CD4-positive, alpha-beta memory T cell (primary cell): ENCODE results near the gene TCEAL5. TPM values are rescaled to one million over a fixed set of nuclear protein-coding genes. Genes with fewer than 3 reads are reported as not detected.
"Not testable (repeated sequence)": the region's sequence is repeated elsewhere in the genome, so short reads cannot be mapped to it uniquely, and the experiment has no call there.

ENCODE experiments used
- CTCF ChIA-PET: fragments of 350-600 bp; sonication (Branson Sonifier 250); formaldehyde crosslinking; loops from one replicate; lab custom pipeline; 2021; ENCODE audit warnings: inconsistent platforms; ENCODE audit not compliant: partially characterized antibody; lab: Charles Lee
- POLR2A ChIA-PET: fragments of 350-600 bp; sonication (Branson Sonifier 250); formaldehyde crosslinking; loops from one replicate; lab custom pipeline; 2021; ENCODE audit not compliant: partially characterized antibody; lab: Charles Lee
- DNase-seq, 5 donors: peaks; one replicate each; pipeline versions ENCODE4 v3.0.0 to v3.0.0-alpha.2; 2020 to 2022; ENCODE audit warnings: mixed read lengths in 1 of 5
- H3K27ac ChIP-seq: one replicate; pipeline ENCODE4 v1.7.0; 2013; ENCODE audit warnings: low read depth, low read length
- H3K27me3 ChIP-seq: 2 replicates; pipeline ENCODE4 v1.7.0; 2013; ENCODE audit warnings: mild to moderate bottlenecking, low read length, moderate library complexity; ENCODE audit not compliant: insufficient read depth
- H3K36me3 ChIP-seq: 2 replicates; pipeline ENCODE4 v1.7.0; 2013; ENCODE audit warnings: mild to moderate bottlenecking, low read length, moderate library complexity; ENCODE audit not compliant: insufficient read depth
- H3K4me1 ChIP-seq: 2 replicates; pipeline ENCODE4 v1.7.0; 2013; ENCODE audit warnings: mild to moderate bottlenecking, low read length, moderate library complexity; ENCODE audit not compliant: insufficient read depth
- H3K4me3 ChIP-seq, 2 donors: one replicate each; pipeline ENCODE4 v1.7.0; 2013; ENCODE audit warnings: low read length in 2 of 2, mild to moderate bottlenecking in 1 of 2
- H3K9me3 ChIP-seq, 2 donors: one replicate each; pipeline ENCODE4 v1.7.0; 2013; ENCODE audit warnings: low read length in 2 of 2, control low read depth in 1 of 2; ENCODE audit not compliant: control insufficient read depth in 1 of 2
- H3K27ac Mint-ChIP-seq, 7 donors: one replicate each; pipeline ENCODE4 v1.8.0; 2020 to 2021; ENCODE audit warnings: mixed read lengths in 7 of 7, mild to moderate bottlenecking in 6 of 7, inconsistent platforms in 3 of 7, moderate library complexity in 3 of 7
- H3K27me3 Mint-ChIP-seq, 2 donors: one replicate each; pipeline ENCODE4 v1.8.0; 2020 to 2021; ENCODE audit warnings: mixed read lengths in 2 of 2
- H3K36me3 Mint-ChIP-seq, 2 donors: one replicate each; pipeline ENCODE4 v1.8.0; 2020 to 2021; ENCODE audit warnings: mixed read lengths in 2 of 2, inconsistent platforms in 1 of 2, mild to moderate bottlenecking in 1 of 2
- H3K4me1 Mint-ChIP-seq, 4 donors: one replicate each; pipeline ENCODE4 v1.8.0; 2020 to 2021; ENCODE audit warnings: mixed read lengths in 4 of 4, mild to moderate bottlenecking in 1 of 4
- H3K4me3 Mint-ChIP-seq, 8 donors: one replicate each; pipeline ENCODE4 v1.8.0; 2020 to 2021; ENCODE audit warnings: mixed read lengths in 8 of 8, mild to moderate bottlenecking in 7 of 8, moderate library complexity in 6 of 8, inconsistent platforms in 3 of 8
- H3K9me3 Mint-ChIP-seq, 8 donors: one replicate each; pipeline ENCODE4 v1.8.0; 2020 to 2021; ENCODE audit warnings: mixed read lengths in 8 of 8, mild to moderate bottlenecking in 5 of 8, inconsistent platforms in 3 of 8, moderate library complexity in 1 of 8
- intact Hi-C: fragments of 100-400 bp; cut with micrococcal nuclease; formaldehyde crosslinking; loops from one replicate; pipeline ENCODE4 v1.15.1; 2023
- polyA plus RNA-seq, 2 donors: library from polyadenylated mRNA; unstranded; fragments of 300-500 nt; fragmentation: Illumina TruSeq; gene quantifications; one replicate each; pipeline ENCODE4 v1.2.3, GENCODE V29; 2021
- total RNA-seq, 2 experiments: library from RNA; stranded (reverse); gene quantifications; one replicate each; pipeline ENCODE4 v1.2.3, GENCODE V29; 2021

Gene TCEAL5, protein sequence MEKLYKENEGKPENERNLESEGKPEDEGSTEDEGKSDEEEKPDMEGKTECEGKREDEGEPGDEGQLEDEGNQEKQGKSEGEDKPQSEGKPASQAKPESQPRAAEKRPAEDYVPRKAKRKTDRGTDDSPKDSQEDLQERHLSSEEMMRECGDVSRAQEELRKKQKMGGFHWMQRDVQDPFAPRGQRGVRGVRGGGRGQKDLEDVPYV
- total RNA-seq (not detected), polyA plus RNA-seq (not detected)

DNA sequence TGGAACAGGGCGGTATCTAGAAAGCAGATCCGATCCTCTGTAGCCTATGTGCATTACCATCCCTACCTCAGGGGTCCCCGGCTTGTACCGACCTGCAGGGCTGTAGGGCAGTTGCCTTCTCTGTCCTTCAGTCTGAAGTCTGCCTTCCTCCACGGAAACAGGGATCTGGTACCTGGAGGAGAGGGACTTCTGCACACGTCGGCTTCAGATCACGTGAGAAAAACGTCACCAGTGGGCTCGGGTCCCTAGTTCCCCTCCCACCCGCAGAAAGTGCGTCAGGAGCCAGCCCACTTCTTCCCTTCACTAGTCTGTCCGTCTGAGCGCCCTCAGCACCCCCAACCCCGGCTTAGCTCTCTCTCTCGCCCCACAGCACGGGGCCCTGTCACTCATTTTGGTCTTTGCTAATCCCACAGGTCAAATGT lies at the start of gene TCEAL5:
TSS of gene TCEAL5 (minus strand) at position 170 of the 422 bp plus-strand sequence. CDS start 2,187 bp downstream, outside the sequence.
- peak within 1 kb of the TSS in 1 of 7 donors; percentile 0 for H3K27ac Mint-ChIP-seq
- no peak within 1 kb of the TSS for H3K4me3 ChIP-seq
- peaks cover 27 to 34% of the 10 kb centered on the region in 2 donors for H3K27me3 Mint-ChIP-seq
- H3K36me3 ChIP-seq, result no peaks in the 10 kb centered on the region
- H3K27ac ChIP-seq, result no peak within 1 kb of the TSS
- CTCF ChIA-PET, result interaction anchor here (1.4 kb wide), 1 partner anchor 188 kb away, joined by 3 read pairs; no protein-coding TSS in a partner anchor
- no peak for DNase-seq
- H3K9me3 Mint-ChIP-seq, result peaks cover 0 to 2% (median 0%) of the 10 kb centered on the region in 8 donors
- H3K4me3 Mint-ChIP-seq, result peak within 1 kb of the TSS in 6 of 8 donors; percentile 3 to 76 (median 50)
- peaks cover 4 to 11% (median 9%) of the 10 kb centered on the region in 4 donors for H3K4me1 Mint-ChIP-seq
- POLR2A ChIA-PET, result no interaction called here
- intact Hi-C loops, result no loop called here
- no peaks in the 10 kb centered on the region for H3K4me1 ChIP-seq
- H3K27me3 ChIP-seq, result no peaks in the 10 kb centered on the region
- no peaks in the 10 kb centered on the region for H3K9me3 ChIP-seq
- H3K36me3 Mint-ChIP-seq, result no peaks in the 10 kb centered on the region

- H3K4me3 ChIP-seq, result no peak overlapping the region
- POLR2A ChIA-PET, result interaction anchor here (1.6 kb wide), 1 partner anchor 96 kb away, joined by 4 read pairs; no protein-coding TSS in a partner anchor
- H3K9me3 ChIP-seq, result no peaks in the 10 kb centered on the region
- intact Hi-C loops, result loop anchor here (2.0 to 5.0 kb wide), 2 partner anchors 57 to 94 kb away; partner anchors contain the start of genes BEX4 and TCEAL8
- peak overlapping the region in 6 of 8 donors; percentile 73 to 86 (median 80) for H3K4me3 Mint-ChIP-seq
- H3K4me1 Mint-ChIP-seq, result peaks cover 0 to 5% (median 4%) of the 10 kb centered on the region in 4 donors
- peaks cover 0 to 8% of the 10 kb centered on the region in 2 donors for H3K36me3 Mint-ChIP-seq
- no peaks in the 10 kb centered on the region for H3K27me3 ChIP-seq
- no peak overlapping the region for H3K27ac ChIP-seq
- peaks cover 0 to 2% (median 0%) of the 10 kb centered on the region in 8 donors for H3K9me3 Mint-ChIP-seq
- no peaks in the 10 kb centered on the region for H3K27me3 Mint-ChIP-seq
- peak overlapping the region in 5 of 7 donors; percentile 30 to 89 (median 82) for H3K27ac Mint-ChIP-seq
- no peaks in the 10 kb centered on the region for H3K36me3 ChIP-seq
- H3K4me1 ChIP-seq, result peaks cover 7% of the 10 kb centered on the region
- DNase-seq, result no peak
- CTCF ChIA-PET, result interaction anchor here (0.9 to 1.4 kb wide), 2 partner anchors 31 to 178 kb away, joined by 3 read pairs; no protein-coding TSS in a partner anchor
Measured at GRCh38 chrX:103311399-103311780, 34.8 kb upstream of the TCEAL5 start.

- ChIA-PET POLR2A (interaction anchor here (1.6 kb wide), 1 partner anchor 95 kb away, joined by 4 read pairs; no protein-coding TSS in a partner anchor), CTCF (interaction anchor here (0.9 to 1.4 kb wide), 2 partner anchors 31 to 179 kb away, joined by 3 read pairs; no protein-coding TSS in a partner anchor)
- Mint-ChIP-seq H3K4me1 (peaks cover 0 to 5% (median 4%) of the 10 kb centered on the region in 4 donors), H3K9me3 (peaks cover 0 to 4% (median 0%) of the 10 kb centered on the region in 8 donors), H3K4me3 (peak within 1 kb of the TSS; percentile 73 to 86 (median 80)), H3K27me3 (no peaks in the 10 kb centered on the region), H3K36me3 (peaks cover 0 to 8% of the 10 kb centered on the region in 2 donors), H3K27ac (peak within 1 kb of the TSS; percentile 54 to 89 (median 83))
- H3K9me3 ChIP-seq, result no peaks in the 10 kb centered on the region
- peak within 1 kb of the TSS in 1 of 2 donors; percentile 71 for H3K4me3 ChIP-seq
- peak within 1 kb of the TSS; percentile 78 for H3K27ac ChIP-seq
- intact Hi-C loops, result loop anchor here (2.0 to 5.0 kb wide), 2 partner anchors 56 to 93 kb away; partner anchors contain the start of genes BEX4 and TCEAL8
- no peaks in the 10 kb centered on the region for H3K27me3 ChIP-seq
- H3K36me3 ChIP-seq, result no peaks in the 10 kb centered on the region
- DNase-seq, result peak; percentile 79 to 89 (median 84)
- peaks cover 7% of the 10 kb centered on the region for H3K4me1 ChIP-seq
Measured at GRCh38 chrX:103310555-103311398, 34.2 kb upstream of the TCEAL5 start, which contains the start of gene BEX2. BEX2 (minus strand) TSS chrX:103310990; CDS start chrX:103309976, 1,014 bp downstream.

GRCh38 chrX:103309860-103310554 lies 33.5 kb upstream of the TCEAL5 start:
- Histone ChIP-seq H3K9me3 (no peaks in the 10 kb centered on the region), H3K4me1 (peaks cover 7% of the 10 kb centered on the region), H3K27ac (peak overlapping the region; percentile 78), H3K27me3 (no peaks in the 10 kb centered on the region), H3K36me3 (no peaks in the 10 kb centered on the region), H3K4me3 (peak overlapping the region in 1 of 2 donors; percentile 71)
- Mint-ChIP-seq H3K9me3 (peaks cover 0 to 4% (median 0%) of the 10 kb centered on the region in 8 donors), H3K36me3 (peaks cover 0 to 8% of the 10 kb centered on the region in 2 donors), H3K27me3 (no peaks in the 10 kb centered on the region), H3K4me3 (peak overlapping the region; percentile 4 to 74 (median 47)), H3K4me1 (peaks cover 0 to 5% (median 4%) of the 10 kb centered on the region in 4 donors), H3K27ac (peak overlapping the region in 4 of 7 donors; percentile 30 to 78 (median 65))
- ChIA-PET POLR2A (interaction anchor here (1.6 kb wide), 1 partner anchor 94 kb away, joined by 4 read pairs; no protein-coding TSS in a partner anchor), CTCF (no interaction called here)
- DNase-seq, result peak in 1 of 5 donors; percentile 34
- intact Hi-C loops, result loop anchor here (2.0 to 5.0 kb wide), 2 partner anchors 55 to 93 kb away; partner anchors contain the start of genes BEX4 and TCEAL8

DNA sequence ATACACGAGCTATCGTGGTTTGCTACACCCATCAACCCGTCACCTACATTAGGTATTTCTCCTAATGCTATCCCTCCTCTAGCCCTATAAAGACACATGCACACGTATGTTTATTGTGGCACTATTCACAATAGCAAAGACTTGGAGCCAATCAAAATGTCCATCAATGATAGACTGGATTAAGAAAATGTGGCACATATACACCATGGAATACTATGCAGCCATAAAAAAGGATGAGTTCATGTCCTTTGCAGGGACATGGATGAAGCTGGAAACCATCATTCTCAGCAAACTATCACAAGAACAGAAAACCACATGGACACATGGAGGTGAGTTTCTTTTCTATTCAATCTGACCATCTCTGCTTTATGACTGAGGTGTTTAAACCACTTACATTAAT lies 29.1 kb upstream of the TCEAL5 start:
- H3K27me3 ChIP-seq, H3K4me1 Mint-ChIP-seq, H3K36me3 Mint-ChIP-seq, H3K27me3 Mint-ChIP-seq, H3K4me1 ChIP-seq, H3K9me3 Mint-ChIP-seq, H3K27ac Mint-ChIP-seq, H3K9me3 ChIP-seq, DNase-seq, H3K36me3 ChIP-seq, intact Hi-C loops, CTCF ChIA-PET, POLR2A ChIA-PET, H3K27ac ChIP-seq, H3K4me3 ChIP-seq, H3K4me3 Mint-ChIP-seq: not testable (repeated sequence)

GRCh38 chrX:103304705-103305104 lies 28.2 kb upstream of the TCEAL5 start:
- DNase-seq, result no peak
- ChIA-PET CTCF (no interaction called here), POLR2A (no interaction called here)
- Mint-ChIP-seq H3K4me1 (peaks cover 0 to 2% (median 0%) of the 10 kb centered on the region in 4 donors), H3K36me3 (peaks cover 0 to 8% of the 10 kb centered on the region in 2 donors), H3K4me3 (no peak overlapping the region), H3K9me3 (peaks cover 0 to 4% (median 0%) of the 10 kb centered on the region in 8 donors), H3K27me3 (no peaks in the 10 kb centered on the region), H3K27ac (no peak overlapping the region)
- intact Hi-C loops, result no loop called here
- Histone ChIP-seq H3K27ac (no peak overlapping the region), H3K36me3 (no peaks in the 10 kb centered on the region), H3K9me3 (no peaks in the 10 kb centered on the region), H3K4me3 (no peak overlapping the region), H3K27me3 (no peaks in the 10 kb centered on the region), H3K4me1 (peaks cover 3% of the 10 kb centered on the region)
